Esophagus muscularis mucosa (tissue), 4 donors: ENCODE measurements around the gene MLST8. TPM values are rescaled to one million over a fixed set of nuclear protein-coding genes. Genes with fewer than 3 reads are reported as not detected.

Experiments used
- DNase-seq: peaks from one replicate; pipeline ENCODE4 v3.0.0-alpha.2; 2017; ENCODE audit errors: extremely low spot score
- H3K27ac ChIP-seq, 4 donors: fragments of 200-600 bp; sonication (generic); replicated peaks in 1 of 4; 1 replicate in 3 of 4; 2 replicates in 1 of 4; pipeline ENCODE4 v1.5.1; 2016 to 2019; ENCODE audit warnings: mild to moderate bottlenecking in 1 of 4
- H3K27me3 ChIP-seq, 4 donors: fragments of 200-600 bp; sonication (generic); one replicate each; pipeline versions ENCODE4 v1.5.1 to v1.6.0; 2016 to 2019
- H3K36me3 ChIP-seq, 4 donors: fragments of 200-600 bp; sonication (generic); one replicate each; pipeline ENCODE4 v1.5.1; 2016 to 2019
- H3K4me1 ChIP-seq, 4 donors: fragments of 200-600 bp; sonication (generic); one replicate each; pipeline ENCODE4 v1.5.1; 2016 to 2019
- H3K4me3 ChIP-seq, 4 donors: fragments of 200-600 bp; sonication (generic); 1 replicate in 2 of 4; 2 replicates in 2 of 4; pipeline ENCODE4 v1.5.1; 2016 to 2019; ENCODE audit warnings: mild to moderate bottlenecking in 4 of 4, moderate library complexity in 1 of 4
- H3K9me3 ChIP-seq, 4 donors: fragments of 200-600 bp; sonication (generic); 1 replicate in 3 of 4; 2 replicates in 1 of 4; pipeline ENCODE4 v1.5.1; 2016 to 2019
- EP300 ChIP-seq: sonication (generic); formaldehyde crosslinking; IDR thresholded peaks from one replicate; pipeline ENCODE4 v1.6.1; 2017; ENCODE audit warnings: antibody characterized with exemption
- POLR2A ChIP-seq: fragments of 450-650 bp; IDR thresholded peaks from one replicate; pipeline ENCODE4 v1.6.1; 2017; ENCODE audit warnings: antibody characterized with exemption, moderate library complexity, mild to moderate bottlenecking, low read depth
- POLR2AphosphoS5 ChIP-seq, 2 donors: sonication (generic); formaldehyde crosslinking; IDR thresholded peaks; one replicate each; pipeline ENCODE4 v1.6.1; 2017; ENCODE audit warnings: antibody characterized with exemption in 2 of 2
- WGBS: methylation state at CpG from one replicate; pipeline ENCODE4 v1.1.5; 2018; 5-methylcytosine and 5-hydroxymethylcytosine counted together
- intact Hi-C: fragments of 100-400 bp; cut with DNase I; formaldehyde crosslinking; loops from one replicate; pipeline ENCODE4 v1.15.1; 2023
- total RNA-seq, 4 donors: library from RNA; depleted of rRNA; stranded (reverse); fragments of >200 nt; gene quantifications; one replicate each; pipeline versions ENCODE4 v1.1.0 to v1.2.1, GENCODE V29; 2016
- TF ChIP-seq, protein P1 (sequence below), 3 experiments: fragments of 200-600 bp in 2 of 3; fragments of 450-650 bp in 1 of 3; sonication (generic) in 2 of 3; IDR thresholded peaks; one replicate each; pipeline ENCODE4 v1.5.1; 2017 to 2019; ENCODE audit warnings: antibody characterized with exemption in 3 of 3, mild to moderate bottlenecking in 2 of 3, moderate library complexity in 1 of 3

MLST8 gene
- total RNA-seq, 4 donors from 2014 or later = 23.7 to 62.8 (median 36.3) TPM

DNA sequence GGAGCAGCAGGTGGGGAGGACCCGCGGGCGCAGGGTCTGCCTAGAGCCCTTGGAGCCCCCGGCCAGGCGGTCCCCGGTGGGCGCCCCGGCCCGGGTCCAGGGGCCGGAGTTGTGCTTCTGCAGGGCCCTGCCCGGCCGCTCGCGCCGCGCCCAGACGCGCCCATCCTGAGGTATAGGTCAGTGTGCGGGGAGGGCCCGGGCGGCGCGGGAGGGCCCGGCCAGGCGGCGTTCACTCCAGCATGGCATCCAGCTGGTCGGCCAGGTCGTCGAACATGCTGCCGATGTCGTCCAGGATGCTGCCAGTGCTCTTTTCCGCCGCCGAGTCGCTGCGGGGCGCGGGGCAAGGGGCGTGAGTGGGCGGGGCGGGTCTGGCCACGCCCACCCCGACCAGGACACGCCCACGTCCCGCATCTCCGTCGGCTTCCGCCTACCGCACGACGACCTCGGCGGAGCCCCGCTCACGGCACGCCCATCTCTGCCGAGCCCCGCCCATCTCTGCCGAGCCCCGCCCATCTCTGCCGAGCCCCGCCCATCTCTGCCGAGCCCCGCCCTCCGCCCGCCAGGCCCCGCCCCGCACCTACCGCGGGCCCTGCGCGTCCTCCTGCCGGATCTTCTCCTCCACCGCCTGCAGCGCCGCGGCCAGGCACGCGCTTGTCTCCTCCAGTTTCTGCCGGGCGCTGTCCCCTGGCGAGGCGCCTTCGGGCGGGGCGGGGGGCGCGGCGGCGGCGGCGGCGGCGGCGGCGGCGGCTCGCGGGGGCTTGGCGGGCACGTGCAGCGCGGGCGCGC, 26.7 kb upstream of the MLST8 start:
- no peak overlapping the region for H3K27ac ChIP-seq
- H3K4me3 ChIP-seq = no peak overlapping the region
- TF ChIP-seq, protein P1, sequence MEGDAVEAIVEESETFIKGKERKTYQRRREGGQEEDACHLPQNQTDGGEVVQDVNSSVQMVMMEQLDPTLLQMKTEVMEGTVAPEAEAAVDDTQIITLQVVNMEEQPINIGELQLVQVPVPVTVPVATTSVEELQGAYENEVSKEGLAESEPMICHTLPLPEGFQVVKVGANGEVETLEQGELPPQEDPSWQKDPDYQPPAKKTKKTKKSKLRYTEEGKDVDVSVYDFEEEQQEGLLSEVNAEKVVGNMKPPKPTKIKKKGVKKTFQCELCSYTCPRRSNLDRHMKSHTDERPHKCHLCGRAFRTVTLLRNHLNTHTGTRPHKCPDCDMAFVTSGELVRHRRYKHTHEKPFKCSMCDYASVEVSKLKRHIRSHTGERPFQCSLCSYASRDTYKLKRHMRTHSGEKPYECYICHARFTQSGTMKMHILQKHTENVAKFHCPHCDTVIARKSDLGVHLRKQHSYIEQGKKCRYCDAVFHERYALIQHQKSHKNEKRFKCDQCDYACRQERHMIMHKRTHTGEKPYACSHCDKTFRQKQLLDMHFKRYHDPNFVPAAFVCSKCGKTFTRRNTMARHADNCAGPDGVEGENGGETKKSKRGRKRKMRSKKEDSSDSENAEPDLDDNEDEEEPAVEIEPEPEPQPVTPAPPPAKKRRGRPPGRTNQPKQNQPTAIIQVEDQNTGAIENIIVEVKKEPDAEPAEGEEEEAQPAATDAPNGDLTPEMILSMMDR (IDR thresholded peaks at IDR 0.05) = no peak
- TF ChIP-seq POLR2AphosphoS5 (IDR thresholded peaks at IDR 0.05) (no peak), POLR2A (no peak), EP300 (no peak)
- DNase-seq = no peak
- peaks cover 0 to 11% (median 0%) of the 10 kb centered on the region in 4 donors for H3K4me1 ChIP-seq
- WGBS = no CpG with 5 or more reads among the region's 106 CpGs
- no peaks in the 10 kb centered on the region for H3K9me3 ChIP-seq
- peaks cover 39 to 48% (median 46%) of the 10 kb centered on the region in 4 donors for H3K36me3 ChIP-seq
- intact Hi-C loops = no loop called here
- H3K27me3 ChIP-seq = peaks cover 0 to 13% (median 0%) of the 10 kb centered on the region in 4 donors

DNA sequence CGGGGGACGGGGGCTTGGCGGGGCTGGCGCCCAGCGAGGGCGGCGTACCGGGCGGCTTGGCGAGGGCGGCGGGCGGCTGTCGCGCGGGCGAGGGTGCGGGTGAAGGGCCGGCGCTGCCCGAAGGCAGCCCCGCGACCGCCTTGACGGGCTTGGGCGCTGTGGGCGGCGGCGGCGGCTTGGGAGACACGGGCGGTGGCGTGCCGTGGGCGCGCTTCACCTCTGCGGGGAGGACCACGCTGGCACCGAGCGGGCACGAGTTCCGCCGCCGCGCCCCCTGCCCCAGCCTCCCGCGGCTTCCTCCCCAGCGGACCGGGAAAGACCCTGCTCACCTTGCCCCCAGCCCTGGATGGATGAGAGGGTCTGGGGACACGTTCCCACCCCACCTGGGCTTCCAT, 26.1 kb upstream of the MLST8 start:
- Histone ChIP-seq H3K4me3 (no peak overlapping the region), H3K9me3 (no peaks in the 10 kb centered on the region), H3K27ac (no peak overlapping the region), H3K27me3 (peaks cover 0 to 13% (median 0%) of the 10 kb centered on the region in 4 donors), H3K4me1 (peaks cover 0 to 11% (median 0%) of the 10 kb centered on the region in 4 donors), H3K36me3 (peaks cover 34 to 42% (median 40%) of the 10 kb centered on the region in 4 donors)
- 100% methylated on average over 1 of the region's 50 CpGs for WGBS
- intact Hi-C loops = no loop called here
- DNase-seq = no peak
- no peak for TF ChIP-seq EP300
- no peak for TF ChIP-seq POLR2A
- no peak for TF ChIP-seq POLR2AphosphoS5 (IDR thresholded peaks at IDR 0.05)
- TF ChIP-seq, protein P1 (IDR thresholded peaks at IDR 0.05) = no peak

DNA sequence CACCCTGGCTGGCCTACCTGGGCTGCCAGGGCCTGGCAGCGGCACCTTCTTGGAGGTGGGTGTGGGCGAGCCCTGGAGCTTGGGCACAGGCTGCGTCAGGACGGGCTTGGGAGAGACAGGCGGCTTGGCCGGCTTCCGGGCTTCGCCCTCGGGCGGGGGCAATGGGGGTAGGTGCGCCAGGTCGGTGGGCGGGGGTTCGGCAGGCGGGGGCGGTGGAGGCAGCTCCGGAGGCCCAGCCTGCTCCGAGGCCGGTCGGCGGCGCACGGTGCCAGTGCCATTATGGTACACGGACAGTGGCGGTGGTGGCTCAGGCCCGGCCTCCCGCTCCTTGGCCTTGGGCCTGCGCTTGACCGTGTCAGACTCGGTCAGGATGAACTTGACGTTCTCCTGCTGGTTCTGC, 25.7 kb upstream of the MLST8 start:
- WGBS = 96% methylated on average over 29 of the region's 31 CpGs

DNA sequence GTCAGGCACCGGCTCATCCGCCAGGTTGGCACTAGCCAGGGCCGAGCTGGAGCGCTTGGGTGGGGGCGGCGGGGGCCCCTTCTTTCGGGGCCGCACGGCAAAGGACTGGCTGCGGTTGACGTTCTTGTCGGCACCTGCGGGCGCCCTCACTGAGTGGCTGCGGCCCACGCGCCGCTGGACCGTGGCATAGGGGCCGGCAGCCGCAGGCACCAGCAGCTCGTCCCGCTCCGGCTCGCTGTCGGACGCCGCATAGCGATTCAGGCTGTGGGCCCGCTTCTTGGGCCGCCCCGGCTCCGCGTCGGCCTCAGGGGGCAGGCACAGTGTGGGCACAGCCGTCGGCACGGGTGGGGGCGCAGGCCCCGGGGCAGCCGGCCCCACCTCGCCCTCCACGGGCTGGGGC, 24.8 kb upstream of the MLST8 start:
- Histone ChIP-seq H3K36me3 (peaks cover 21 to 28% (median 27%) of the 10 kb centered on the region in 4 donors), H3K9me3 (no peaks in the 10 kb centered on the region), H3K4me1 (peaks cover 0 to 11% (median 0%) of the 10 kb centered on the region in 4 donors), H3K27me3 (peaks cover 0 to 13% (median 0%) of the 10 kb centered on the region in 4 donors), H3K4me3 (no peak overlapping the region), H3K27ac (no peak overlapping the region)
- no peak for DNase-seq
- no CpG with 5 or more reads among the region's 43 CpGs for WGBS
- TF ChIP-seq EP300 = no peak
- no peak for TF ChIP-seq POLR2A
- TF ChIP-seq, protein P1 (IDR thresholded peaks at IDR 0.05) = no peak
- no peak for TF ChIP-seq POLR2AphosphoS5 (IDR thresholded peaks at IDR 0.05)
- intact Hi-C loops = no loop called here

More for the DNA sequence above, 25.7 kb upstream of the MLST8 start:
- Histone ChIP-seq H3K4me1 (peaks cover 0 to 11% (median 0%) of the 10 kb centered on the region in 4 donors), H3K9me3 (no peaks in the 10 kb centered on the region), H3K27ac (no peak overlapping the region), H3K36me3 (peaks cover 29 to 37% (median 36%) of the 10 kb centered on the region in 4 donors), H3K27me3 (peaks cover 0 to 13% (median 0%) of the 10 kb centered on the region in 4 donors), H3K4me3 (no peak overlapping the region)
- DNase-seq = no peak
- intact Hi-C loops = no loop called here
- TF ChIP-seq POLR2AphosphoS5 (IDR thresholded peaks at IDR 0.05) (no peak), POLR2A (no peak), EP300 (no peak)
- TF ChIP-seq, protein P1 (IDR thresholded peaks at IDR 0.05) = no peak
